ENCODE results near the gene ZNF385B.

The ZNF385B gene

GRCh38 chr2:179769323-179769722 is 92.1 kb downstream of the ZNF385B start:
- Histone ChIP-seq H3K79me2 (ENCODE audit: insufficient read depth, low read length) (no peaks in the 10 kb centered on the region), H3K9me3 (ENCODE audit: insufficient read depth, low read length, severe bottlenecking) (no peaks in the 10 kb centered on the region), H2AFZ (ENCODE audit: low read depth, low read length) (no peak overlapping the region), H3K27me3 (ENCODE audit: insufficient read depth, low read length, poor library complexity) (peaks cover 4% of the 10 kb centered on the region), H3K9ac (ENCODE audit: low read depth, low read length) (no peak overlapping the region), H3K36me3 (ENCODE audit: insufficient read depth, low read length) (no peaks in the 10 kb centered on the region), H3K4me1 (ENCODE audit: insufficient read depth, low read length) (no peaks in the 10 kb centered on the region), H3K4me3 (ENCODE audit: low read depth in 1 of 2, low read length in 2 of 2) (no peak overlapping the region), H4K20me1 (ENCODE audit: insufficient read depth, low read length) (no peaks in the 10 kb centered on the region), H3K27ac (ENCODE audit: low read length) (no peak overlapping the region), H3K4me2 (ENCODE audit: insufficient read depth, low read length) (no peak overlapping the region)
- ATAC-seq (ENCODE audit: insufficient read depth, low read depth) (no peak), DNase-seq (no peak)
- no peak for TF ChIP-seq CTCF (IDR thresholded peaks at IDR 0.05; ENCODE audit: borderline replicate concordance, extremely low read depth, low read length, poor library complexity, severe bottlenecking)
- no peak for TF ChIP-seq EZH2 (IDR thresholded peaks at IDR 0.05; ENCODE audit: borderline replicate concordance, low read depth, low read length, severe bottlenecking)

- H3K9me3 ChIP-seq (ENCODE audit: insufficient read depth, low read length, severe bottlenecking) = no peaks in the 10 kb centered on the region
- H3K36me3 ChIP-seq (ENCODE audit: insufficient read depth, low read length) = no peaks in the 10 kb centered on the region
- peaks cover 4% of the 10 kb centered on the region for H3K27me3 ChIP-seq (ENCODE audit: insufficient read depth, low read length, poor library complexity)
- ATAC-seq (ENCODE audit: insufficient read depth, low read depth) (no peak), DNase-seq (no peak)
- no peak overlapping the region for H3K9ac ChIP-seq (ENCODE audit: low read depth, low read length)
- H4K20me1 ChIP-seq (ENCODE audit: insufficient read depth, low read length) = no peaks in the 10 kb centered on the region
- no peak overlapping the region for H3K27ac ChIP-seq (ENCODE audit: low read length)
- no peak for TF ChIP-seq EZH2 (IDR thresholded peaks at IDR 0.05; ENCODE audit: borderline replicate concordance, low read depth, low read length, severe bottlenecking)
- no peaks in the 10 kb centered on the region for H3K79me2 ChIP-seq (ENCODE audit: insufficient read depth, low read length)
- no peaks in the 10 kb centered on the region for H3K4me1 ChIP-seq (ENCODE audit: insufficient read depth, low read length)
- no peak overlapping the region for H2AFZ ChIP-seq (ENCODE audit: low read depth, low read length)
- H3K4me3 ChIP-seq (ENCODE audit: low read depth in 1 of 2, low read length in 2 of 2) = no peak overlapping the region
- no peak overlapping the region for H3K4me2 ChIP-seq (ENCODE audit: insufficient read depth, low read length)
Observed at GRCh38 chr2:179768765-179769164, 92.6 kb downstream of the ZNF385B start.

DNA sequence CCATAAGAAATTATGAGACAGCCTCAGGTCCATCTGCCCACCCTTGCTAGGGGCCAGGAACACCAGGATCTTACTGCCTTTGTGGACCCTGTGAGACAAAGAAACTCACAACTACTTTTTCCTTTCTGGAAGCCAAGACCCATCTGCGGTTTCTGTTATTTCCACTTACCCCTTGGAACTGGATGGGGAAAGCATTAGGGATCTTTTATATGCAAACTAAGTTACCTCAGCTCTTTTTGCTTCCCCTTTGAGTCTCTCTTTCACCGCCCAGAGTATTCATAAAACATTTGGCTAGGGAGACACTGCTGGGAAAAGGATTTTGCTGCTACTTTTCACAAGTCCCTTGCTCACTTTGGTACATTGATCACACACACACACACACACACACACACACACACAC is 95.7 kb downstream of the ZNF385B start:
- no peak for TF ChIP-seq CTCF (IDR thresholded peaks at IDR 0.05; ENCODE audit: borderline replicate concordance, extremely low read depth, low read length, poor library complexity, severe bottlenecking)
- TF ChIP-seq EZH2 (IDR thresholded peaks at IDR 0.05; ENCODE audit: borderline replicate concordance, low read depth, low read length, severe bottlenecking) = no peak
- H3K4me3 ChIP-seq (ENCODE audit: low read depth in 1 of 2, low read length in 2 of 2) = no peak overlapping the region

GRCh38 chr2:179764710-179765109 is 96.7 kb downstream of the ZNF385B start:
- H3K36me3 ChIP-seq (ENCODE audit: insufficient read depth, low read length) = no peaks in the 10 kb centered on the region
- H2AFZ ChIP-seq (ENCODE audit: low read depth, low read length) = no peak overlapping the region
- H3K27me3 ChIP-seq (ENCODE audit: insufficient read depth, low read length, poor library complexity) = peaks cover 4% of the 10 kb centered on the region
- H3K27ac ChIP-seq (ENCODE audit: low read length) = no peak overlapping the region
- no peak for TF ChIP-seq CTCF (IDR thresholded peaks at IDR 0.05; ENCODE audit: borderline replicate concordance, extremely low read depth, low read length, poor library complexity, severe bottlenecking)
- TF ChIP-seq EZH2 (IDR thresholded peaks at IDR 0.05; ENCODE audit: borderline replicate concordance, low read depth, low read length, severe bottlenecking) = no peak
- DNase-seq (no peak), ATAC-seq (ENCODE audit: insufficient read depth, low read depth) (no peak)
- no peaks in the 10 kb centered on the region for H4K20me1 ChIP-seq (ENCODE audit: insufficient read depth, low read length)
- H3K79me2 ChIP-seq (ENCODE audit: insufficient read depth, low read length) = no peaks in the 10 kb centered on the region
- H3K4me1 ChIP-seq (ENCODE audit: insufficient read depth, low read length) = no peaks in the 10 kb centered on the region
- H3K9ac ChIP-seq (ENCODE audit: low read depth, low read length) = no peak overlapping the region
- no peak overlapping the region for H3K4me2 ChIP-seq (ENCODE audit: insufficient read depth, low read length)
- no peaks in the 10 kb centered on the region for H3K9me3 ChIP-seq (ENCODE audit: insufficient read depth, low read length, severe bottlenecking)
- H3K4me3 ChIP-seq (ENCODE audit: low read depth in 1 of 2, low read length in 2 of 2) = no peak overlapping the region

More for the DNA sequence above, 95.7 kb downstream of the ZNF385B start:
- Histone ChIP-seq H3K9ac (ENCODE audit: low read depth, low read length) (no peak overlapping the region), H3K27ac (ENCODE audit: low read length) (no peak overlapping the region), H3K9me3 (ENCODE audit: insufficient read depth, low read length, severe bottlenecking) (no peaks in the 10 kb centered on the region), H4K20me1 (ENCODE audit: insufficient read depth, low read length) (no peaks in the 10 kb centered on the region), H3K27me3 (ENCODE audit: insufficient read depth, low read length, poor library complexity) (peaks cover 4% of the 10 kb centered on the region), H3K4me2 (ENCODE audit: insufficient read depth, low read length) (no peak overlapping the region), H2AFZ (ENCODE audit: low read depth, low read length) (no peak overlapping the region), H3K4me1 (ENCODE audit: insufficient read depth, low read length) (no peaks in the 10 kb centered on the region), H3K79me2 (ENCODE audit: insufficient read depth, low read length) (no peaks in the 10 kb centered on the region), H3K36me3 (ENCODE audit: insufficient read depth, low read length) (no peaks in the 10 kb centered on the region)
- DNase-seq (no peak), ATAC-seq (ENCODE audit: insufficient read depth, low read depth) (no peak)

Measured in DND-41 (cell line).